SK-N-SH (cell line): ENCODE data around the gene F2RL1. TPM values are rescaled to one million over a fixed set of nuclear protein-coding genes. Genes with fewer than 3 reads are reported as not detected.

Experiments used
- CTCF ChIA-PET: fragments of 300-600, 350-600 bp; formaldehyde crosslinking; extraction: SDS; loops from one replicate; lab custom pipeline; 2021; lab: Yijun Ruan, JAX
- POLR2A ChIA-PET: fragments of 350-600 bp; sonication (Branson Sonifier 250); formaldehyde crosslinking; extraction: SDS; loops from one replicate; lab custom pipeline; 2020; ENCODE audit warnings: antibody characterized with exemption, inconsistent platforms; lab: Yijun Ruan, JAX
- DNase-seq: peaks from one replicate; pipeline ENCODE4 v3.0.0; 2012
- H2AFZ ChIP-seq: fragments of 200-600 bp; sonication (generic); 2 replicates; pipeline ENCODE4 v1.8.1; 2016; ENCODE audit warnings: antibody characterized with exemption, mild to moderate bottlenecking, low read depth
- H3F3A ChIP-seq: fragments of 200-600 bp; sonication (generic); replicated peaks from 2 replicates; pipeline ENCODE3; 2016; ENCODE audit warnings: antibody characterized with exemption, mild to moderate bottlenecking; ENCODE audit not compliant: insufficient read depth
- H3K27ac ChIP-seq, 2 experiments: fragments of 200-500 bp in 1 of 2; fragments of 200-600 bp in 1 of 2; sonication (Bioruptor generic) in 1 of 2; sonication (generic), shearing (Covaris generic) in 1 of 2; 2 replicates each; pipeline versions ENCODE4 v1.5.1 to v1.6.1; 2014 to 2016; ENCODE audit warnings: low read depth in 2 of 2, inconsistent platforms in 1 of 2, low read length in 1 of 2, mild to moderate bottlenecking in 1 of 2, mixed read lengths in 1 of 2
- H3K27me3 ChIP-seq: fragments of 200-600 bp; sonication (generic), shearing (Covaris generic); 2 replicates; pipeline ENCODE4 v1.6.1; 2016; ENCODE audit warnings: mixed run types; ENCODE audit not compliant: insufficient read depth
- H3K36me3 ChIP-seq, 2 experiments: fragments of 200-500 bp in 1 of 2; fragments of 200-600 bp in 1 of 2; sonication (Bioruptor generic) in 1 of 2; sonication (generic) in 1 of 2; replicated peaks in 1 of 2; 2 replicates each; pipeline versions ENCODE3 to v1.5.1; 2014 to 2016; ENCODE audit warnings: low read length in 1 of 2, mild to moderate bottlenecking in 1 of 2; ENCODE audit not compliant: insufficient read depth in 2 of 2, control insufficient read depth in 1 of 2
- H3K4me1 ChIP-seq, 2 experiments: fragments of 200-500 bp in 1 of 2; fragments of 200-600 bp in 1 of 2; sonication (Bioruptor generic) in 1 of 2; sonication (generic), shearing (Covaris generic) in 1 of 2; 2 replicates each; pipeline versions ENCODE4 v1.5.1 to v1.6.1; 2014 to 2016; ENCODE audit warnings: low read depth in 1 of 2, low read length in 1 of 2, mixed run types in 1 of 2; ENCODE audit not compliant: insufficient read depth in 2 of 2, control insufficient read depth in 1 of 2
- H3K4me2 ChIP-seq: fragments of 200-600 bp; sonication (generic), shearing (Covaris generic); 2 replicates; pipeline ENCODE4 v1.6.1; 2017; ENCODE audit warnings: mixed run types
- H3K4me3 ChIP-seq, 2 experiments: fragments of 200-500 bp in 1 of 2; fragments of 200-600 bp in 1 of 2; sonication (Bioruptor generic) in 1 of 2; sonication (generic), shearing (Covaris generic) in 1 of 2; 2 replicates each; pipeline versions ENCODE4 v1.5.1 to v1.8.1; 2014 to 2016; ENCODE audit warnings: low read depth in 2 of 2, inconsistent platforms in 1 of 2, low read length in 1 of 2, mild to moderate bottlenecking in 1 of 2, mixed read lengths in 1 of 2, moderate library complexity in 1 of 2
- H3K79me2 ChIP-seq: fragments of 200-600 bp; sonication (generic); 2 replicates; pipeline ENCODE4 v1.8.1; 2017; ENCODE audit warnings: mild to moderate bottlenecking; ENCODE audit not compliant: insufficient read depth
- H3K9ac ChIP-seq: fragments of 200-600 bp; sonication (generic); 2 replicates; pipeline ENCODE4 v1.6.1; 2017; ENCODE audit warnings: mixed run types
- H3K9me2 ChIP-seq: fragments of 200-600 bp; sonication (generic); 2 replicates; pipeline ENCODE4 v1.6.1; 2017; ENCODE audit warnings: mixed run types
- H3K9me3 ChIP-seq: fragments of 200-600 bp; sonication (generic); 2 replicates; pipeline ENCODE4 v1.6.1; 2017; ENCODE audit warnings: mixed run types, mild to moderate bottlenecking, moderate library complexity
- H4K20me1 ChIP-seq: fragments of 200-600 bp; sonication (generic); 2 replicates; pipeline ENCODE4 v1.6.1; 2017; ENCODE audit warnings: mild to moderate bottlenecking, mixed run types; ENCODE audit not compliant: insufficient read depth
- EP300 ChIP-seq, 2 experiments: IDR thresholded peaks; 2 replicates each; pipeline versions ENCODE4 v1.4.0 to v1.6.1; 2012; ENCODE audit warnings: borderline replicate concordance in 1 of 2, low read depth in 1 of 2, low read length in 1 of 2
- FOSL2 ChIP-seq: IDR thresholded peaks from 2 replicates; pipeline ENCODE4 v1.4.0; 2012; ENCODE audit warnings: low read depth, mild to moderate bottlenecking, moderate library complexity, borderline replicate concordance
- MXI1 ChIP-seq: IDR thresholded peaks from 2 replicates; pipeline ENCODE4 v1.6.1; 2012; ENCODE audit warnings: mild to moderate bottlenecking, low read depth, low read length, improper control_type of control experiment
- NFIC ChIP-seq: IDR thresholded peaks from 2 replicates; pipeline ENCODE4 v1.4.0; 2012; ENCODE audit warnings: borderline replicate concordance
- PBX3 ChIP-seq: IDR thresholded peaks from 2 replicates; pipeline ENCODE4; 2012
- POLR2AphosphoS5 ChIP-seq: IDR thresholded peaks from 2 replicates; pipeline ENCODE4 v1.6.1; 2012; ENCODE audit warnings: low read depth, low read length
- RAD21 ChIP-seq: IDR thresholded peaks from 2 replicates; pipeline ENCODE4 v1.6.1; 2012; ENCODE audit warnings: mild to moderate bottlenecking, low read length
- SMC3 ChIP-seq: IDR thresholded peaks from 2 replicates; pipeline ENCODE4 v1.6.1; 2012; ENCODE audit warnings: low read depth, low read length, improper control_type of control experiment
- TCF12 ChIP-seq: IDR thresholded peaks from 2 replicates; pipeline ENCODE4 v1.4.0; 2012
- TEAD4 ChIP-seq: IDR thresholded peaks from 2 replicates; pipeline ENCODE4 v1.4.0; 2012; ENCODE audit warnings: mild to moderate bottlenecking, borderline replicate concordance; ENCODE audit not compliant: insufficient read depth
- YY1 ChIP-seq: IDR thresholded peaks from 2 replicates; pipeline ENCODE4 v1.4.0; 2012; ENCODE audit warnings: low read depth, mild to moderate bottlenecking
- WGBS: methylation state at CpG from one replicate; pipeline ENCODE4 v1.1.6; 2017; ENCODE audit warnings: low lambda C conversion rate; 5-methylcytosine and 5-hydroxymethylcytosine counted together
- polyA plus RNA-seq, 3 experiments: library from polyadenylated mRNA; depleted of rRNA; stranded (reverse); fragments of >200 nt; gene quantifications; 2 replicates each; pipeline ENCODE4 v1.2.3, GENCODE V29; 2012
- TF ChIP-seq, protein P1 (sequence below): fragments of 150-350 bp; IDR thresholded peaks from 2 replicates; pipeline ENCODE4 v1.6.1; 2017; ENCODE audit warnings: antibody characterized with exemption, low read length, low read depth, borderline replicate concordance
- TF ChIP-seq, protein P2 (sequence below): IDR thresholded peaks from 2 replicates; pipeline ENCODE4 v1.6.1; 2012; ENCODE audit warnings: mild to moderate bottlenecking, low read depth, low read length, moderate library complexity

The F2RL1 gene
- polyA plus RNA-seq, 1 of the 3 experiments (the other 2 are of a cell fraction), result 31.3 TPM

GRCh38 chr5:76831110-76831452, 12.3 kb downstream of the F2RL1 start:
- ChIA-PET POLR2A (no interaction called here), CTCF (no interaction called here)
- H3K36me3 ChIP-seq, result peaks cover 0 to 22% of the 10 kb centered on the region in 2 experiments
- no peak overlapping the region for H3K4me2 ChIP-seq
- H2AFZ ChIP-seq, result no peak overlapping the region
- peaks cover 18% of the 10 kb centered on the region for H3F3A ChIP-seq
- H3K27me3 ChIP-seq, result no peaks in the 10 kb centered on the region
- WGBS, result 19% methylated on average over 2 of the region's 2 CpGs
- no peak overlapping the region for H3K4me3 ChIP-seq
- H3K9ac ChIP-seq, result no peak overlapping the region
- H3K9me2 ChIP-seq, result no peaks in the 10 kb centered on the region
- H3K79me2 ChIP-seq, result peaks cover 6% of the 10 kb centered on the region
- H3K27ac ChIP-seq, result peak overlapping the region in 1 of 2 experiments; percentile 35; a peak in 1 of 4 replicates
- peaks cover 0 to 4% of the 10 kb centered on the region in 2 experiments; a peak in 1 of 4 replicates for H3K4me1 ChIP-seq
- no peaks in the 10 kb centered on the region for H3K9me3 ChIP-seq
- TF ChIP-seq TEAD4, result no peak
- TF ChIP-seq, protein P1, sequence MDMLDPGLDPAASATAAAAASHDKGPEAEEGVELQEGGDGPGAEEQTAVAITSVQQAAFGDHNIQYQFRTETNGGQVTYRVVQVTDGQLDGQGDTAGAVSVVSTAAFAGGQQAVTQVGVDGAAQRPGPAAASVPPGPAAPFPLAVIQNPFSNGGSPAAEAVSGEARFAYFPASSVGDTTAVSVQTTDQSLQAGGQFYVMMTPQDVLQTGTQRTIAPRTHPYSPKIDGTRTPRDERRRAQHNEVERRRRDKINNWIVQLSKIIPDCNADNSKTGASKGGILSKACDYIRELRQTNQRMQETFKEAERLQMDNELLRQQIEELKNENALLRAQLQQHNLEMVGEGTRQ, result no peak
- no peak for TF ChIP-seq SMC3
- no peak for TF ChIP-seq MXI1
- peak; percentile 86 for TF ChIP-seq PBX3
- TF ChIP-seq RAD21, result no peak
- TF ChIP-seq NFIC, result peak; percentile 43; the same call in 1 of the 2 replicates
- TF ChIP-seq TCF12, result peak; percentile 80
- TF ChIP-seq, protein P2, sequence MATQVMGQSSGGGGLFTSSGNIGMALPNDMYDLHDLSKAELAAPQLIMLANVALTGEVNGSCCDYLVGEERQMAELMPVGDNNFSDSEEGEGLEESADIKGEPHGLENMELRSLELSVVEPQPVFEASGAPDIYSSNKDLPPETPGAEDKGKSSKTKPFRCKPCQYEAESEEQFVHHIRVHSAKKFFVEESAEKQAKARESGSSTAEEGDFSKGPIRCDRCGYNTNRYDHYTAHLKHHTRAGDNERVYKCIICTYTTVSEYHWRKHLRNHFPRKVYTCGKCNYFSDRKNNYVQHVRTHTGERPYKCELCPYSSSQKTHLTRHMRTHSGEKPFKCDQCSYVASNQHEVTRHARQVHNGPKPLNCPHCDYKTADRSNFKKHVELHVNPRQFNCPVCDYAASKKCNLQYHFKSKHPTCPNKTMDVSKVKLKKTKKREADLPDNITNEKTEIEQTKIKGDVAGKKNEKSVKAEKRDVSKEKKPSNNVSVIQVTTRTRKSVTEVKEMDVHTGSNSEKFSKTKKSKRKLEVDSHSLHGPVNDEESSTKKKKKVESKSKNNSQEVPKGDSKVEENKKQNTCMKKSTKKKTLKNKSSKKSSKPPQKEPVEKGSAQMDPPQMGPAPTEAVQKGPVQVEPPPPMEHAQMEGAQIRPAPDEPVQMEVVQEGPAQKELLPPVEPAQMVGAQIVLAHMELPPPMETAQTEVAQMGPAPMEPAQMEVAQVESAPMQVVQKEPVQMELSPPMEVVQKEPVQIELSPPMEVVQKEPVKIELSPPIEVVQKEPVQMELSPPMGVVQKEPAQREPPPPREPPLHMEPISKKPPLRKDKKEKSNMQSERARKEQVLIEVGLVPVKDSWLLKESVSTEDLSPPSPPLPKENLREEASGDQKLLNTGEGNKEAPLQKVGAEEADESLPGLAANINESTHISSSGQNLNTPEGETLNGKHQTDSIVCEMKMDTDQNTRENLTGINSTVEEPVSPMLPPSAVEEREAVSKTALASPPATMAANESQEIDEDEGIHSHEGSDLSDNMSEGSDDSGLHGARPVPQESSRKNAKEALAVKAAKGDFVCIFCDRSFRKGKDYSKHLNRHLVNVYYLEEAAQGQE, result peak; percentile 44; the same call in 1 of the 2 replicates
- peak; percentile 36; the same call in 1 of the 2 replicates for TF ChIP-seq POLR2AphosphoS5
- peak in 1 of 2 experiments; percentile 60; a peak in 2 of 4 replicates for TF ChIP-seq EP300 (IDR thresholded peaks at IDR 0.05; ENCODE audit: borderline replicate concordance in 1 of 2, low read depth in 1 of 2, low read length in 1 of 2)
- 0 out of 2 replicates have a peak, but pooled peaks have one; percentile 6 for TF ChIP-seq FOSL2
- TF ChIP-seq YY1, result no peak
- TF ChIP-seq, all 33 proteins: peak for 7
- no peaks in the 10 kb centered on the region for H4K20me1 ChIP-seq
- no peak for DNase-seq
